H1 (cell line): ENCODE measurements around the gene KLF12. TPM values are rescaled to one million over a fixed set of nuclear protein-coding genes. Genes with fewer than 3 reads are reported as not detected.

Experiments used
- CTCF ChIA-PET: fragments of 300-600 bp; sonication (Branson Sonifier 250); formaldehyde crosslinking; loops from one replicate; lab custom pipeline; 2021; ENCODE audit not compliant: partially characterized antibody; lab: Charles Lee
- POLR2A ChIA-PET: fragments of 300-600 bp; sonication (Branson Sonifier 250); formaldehyde crosslinking; loops from one replicate; lab custom pipeline; 2021; ENCODE audit warnings: inconsistent platforms; ENCODE audit not compliant: partially characterized antibody; lab: Charles Lee
- DNase-seq, 2 experiments: peaks; one replicate each; pipeline versions ENCODE4 v3.0.0 to v3.0.0-alpha.2; 2010 to 2022; ENCODE audit warnings: low spot score in 2 of 2, low read depth in 1 of 2, mixed read lengths in 1 of 2
- FAIRE-seq: peaks from 2 replicates; lab custom pipeline; 2011; peaks lifted over from hg19 to GRCh38; lab: Jason Lieb, UNC
- H2AFZ ChIP-seq: 2 replicates; pipeline ENCODE4 v1.8.1; 2012; ENCODE audit warnings: low read length, inconsistent platforms
- H2AK5ac ChIP-seq: 2 replicates; pipeline ENCODE4 v1.6.1; 2013; ENCODE audit warnings: low read depth, low read length
- H2BK120ac ChIP-seq: replicated peaks from 2 replicates; pipeline ENCODE3; 2013; ENCODE audit warnings: low read depth, low read length, inconsistent platforms
- H2BK12ac ChIP-seq: 2 replicates; pipeline ENCODE4 v1.6.1; 2013; ENCODE audit warnings: low read depth, low read length
- H2BK15ac ChIP-seq: 2 replicates; pipeline ENCODE4 v1.6.1; 2013; ENCODE audit warnings: low read length
- H2BK20ac ChIP-seq: 2 replicates; pipeline ENCODE4 v1.6.1; 2013; ENCODE audit warnings: low read length
- H2BK5ac ChIP-seq: 2 replicates; pipeline ENCODE4 v1.6.1; 2013; ENCODE audit warnings: low read depth, low read length
- H3K14ac ChIP-seq: 2 replicates; pipeline ENCODE4 v1.6.1; 2013; ENCODE audit warnings: inconsistent platforms; ENCODE audit not compliant: insufficient read length
- H3K18ac ChIP-seq: 2 replicates; pipeline ENCODE4 v1.6.1; 2013; ENCODE audit warnings: low read length; ENCODE audit errors: extremely low read depth
- H3K23ac ChIP-seq: 2 replicates; pipeline ENCODE4 v1.6.1; 2013; ENCODE audit warnings: inconsistent platforms; ENCODE audit not compliant: insufficient read length
- H3K23me2 ChIP-seq: 2 replicates; pipeline ENCODE4 v1.6.1; 2013; ENCODE audit warnings: low read depth, low read length
- H3K27ac ChIP-seq: 2 replicates; pipeline ENCODE4 v1.6.1; 2011; ENCODE audit warnings: low read depth, low read length, inconsistent platforms
- H3K27me3 ChIP-seq, 4 experiments: replicated peaks in 1 of 4; 1 replicate in 1 of 4; 2 replicates in 3 of 4; pipeline versions ENCODE4 v1.6.1 to v1.8.1; 2011 to 2013; ENCODE audit warnings: low read length in 3 of 4, mild to moderate bottlenecking in 3 of 4, inconsistent platforms in 2 of 4, mixed read lengths in 2 of 4, moderate library complexity in 1 of 4; ENCODE audit not compliant: control insufficient read depth in 3 of 4, insufficient read depth in 3 of 4; ENCODE audit errors: extremely low read depth in 1 of 4
- H3K36me3 ChIP-seq, 4 experiments: 2 replicates each; pipeline versions ENCODE4 v1.6.1 to v1.8.1; 2011 to 2013; ENCODE audit warnings: mild to moderate bottlenecking in 4 of 4, low read length in 3 of 4, moderate library complexity in 2 of 4, control low read depth in 1 of 4, inconsistent platforms in 1 of 4; ENCODE audit not compliant: insufficient read depth in 4 of 4, control insufficient read depth in 2 of 4
- H3K4ac ChIP-seq: replicated peaks from 2 replicates; pipeline ENCODE3; 2013; ENCODE audit warnings: low read length, low read depth, mixed read lengths, inconsistent platforms; ENCODE audit not compliant: insufficient read length
- H3K4me1 ChIP-seq, 4 experiments: replicated peaks in 1 of 4; 1 replicate in 1 of 4; 2 replicates in 3 of 4; pipeline versions ENCODE4 v1.6.1 to v1.8.1; 2011 to 2013; ENCODE audit warnings: low read length in 3 of 4, inconsistent platforms in 2 of 4, mixed read lengths in 1 of 4; ENCODE audit not compliant: insufficient read depth in 4 of 4, control insufficient read depth in 3 of 4
- H3K4me2 ChIP-seq, 2 experiments: 2 replicates each; pipeline versions ENCODE4 v1.6.1 to v1.8.1; 2011 to 2013; ENCODE audit warnings: low read depth in 2 of 2, low read length in 2 of 2, control low read depth in 1 of 2, inconsistent platforms in 1 of 2, mild to moderate bottlenecking in 1 of 2; ENCODE audit not compliant: insufficient read depth in 1 of 2
- H3K4me3 ChIP-seq, 4 experiments: fragments of 200-600, 300-600 bp in 1 of 4; sonication (generic), shearing (Covaris generic), sonication (Bioruptor Twin) in 1 of 4; 2 replicates each; pipeline versions ENCODE4 v1.5.1 to v1.8.1; 2011 to 2016; ENCODE audit warnings: low read length in 4 of 4, low read depth in 3 of 4, control low read depth in 2 of 4, inconsistent platforms in 2 of 4, mild to moderate bottlenecking in 2 of 4, mixed read lengths in 1 of 4, moderate library complexity in 1 of 4; ENCODE audit not compliant: insufficient read depth in 2 of 4; ENCODE audit errors: extremely low read depth in 1 of 4
- H3K56ac ChIP-seq: replicated peaks from 2 replicates; pipeline ENCODE3; 2013; ENCODE audit warnings: low read depth, mild to moderate bottlenecking, mixed read lengths, low read length, inconsistent platforms; ENCODE audit not compliant: insufficient read length
- H3K79me1 ChIP-seq: 2 replicates; pipeline ENCODE4 v1.6.1; 2013; ENCODE audit warnings: low read depth, low read length, control low read depth
- H3K79me2 ChIP-seq, 2 experiments: 2 replicates each; pipeline versions ENCODE4 v1.6.1 to v1.8.1; 2012 to 2013; ENCODE audit warnings: low read length in 2 of 2, mild to moderate bottlenecking in 2 of 2, inconsistent platforms in 1 of 2; ENCODE audit not compliant: insufficient read depth in 2 of 2, control insufficient read depth in 1 of 2
- H3K9ac ChIP-seq, 4 experiments: replicated peaks in 1 of 4; 1 replicate in 1 of 4; 2 replicates in 3 of 4; pipeline versions ENCODE4 v1.6.1 to v1.8.1; 2011 to 2013; ENCODE audit warnings: low read depth in 3 of 4, low read length in 3 of 4, control low read depth in 2 of 4, mild to moderate bottlenecking in 2 of 4, moderate library complexity in 2 of 4, inconsistent platforms in 1 of 4; ENCODE audit errors: extremely low read depth in 1 of 4
- H3K9me3 ChIP-seq, 2 experiments: 2 replicates each; pipeline versions ENCODE4 v1.6.1 to v1.8.1; 2012 to 2013; ENCODE audit warnings: mild to moderate bottlenecking in 2 of 2, moderate library complexity in 2 of 2, control low read depth in 1 of 2, inconsistent platforms in 1 of 2, low read depth in 1 of 2, low read length in 1 of 2, mixed read lengths in 1 of 2; ENCODE audit not compliant: insufficient read depth in 2 of 2
- H4K20me1 ChIP-seq, 2 experiments: replicated peaks in 1 of 2; 2 replicates each; pipeline versions ENCODE3 to v1.8.1; 2011 to 2013; ENCODE audit warnings: inconsistent platforms in 2 of 2, low read length in 2 of 2, mild to moderate bottlenecking in 1 of 2; ENCODE audit not compliant: insufficient read depth in 2 of 2, control insufficient read depth in 1 of 2
- H4K5ac ChIP-seq: 2 replicates; pipeline ENCODE4 v1.6.1; 2013; ENCODE audit warnings: low read length, low read depth, mixed read lengths, inconsistent platforms; ENCODE audit not compliant: insufficient read length
- H4K8ac ChIP-seq: 2 replicates; pipeline ENCODE4 v1.8.0; 2013; ENCODE audit warnings: mild to moderate bottlenecking, moderate library complexity, low read length, inconsistent platforms; ENCODE audit not compliant: insufficient read depth; ENCODE audit errors: extremely low read depth
- H4K91ac ChIP-seq: replicated peaks from 2 replicates; pipeline ENCODE3; 2013; ENCODE audit warnings: low read length, mixed read lengths, inconsistent platforms; ENCODE audit not compliant: insufficient read length
- EZH2 ChIP-seq: fragments of 200-600 bp; sonication (generic); IDR thresholded peaks from 2 replicates; pipeline ENCODE4 v1.7.1; 2012; ENCODE audit warnings: low read depth, mild to moderate bottlenecking, moderate library complexity, low read length, inconsistent platforms; ENCODE audit not compliant: severe bottlenecking
- HDAC2 ChIP-seq, 2 experiments: fragments of 300-600 bp in 1 of 2; sonication (generic) in 1 of 2; IDR thresholded peaks; 2 replicates each; pipeline ENCODE4 v1.6.1; 2011 to 2012; ENCODE audit warnings: low read depth in 2 of 2, low read length in 2 of 2, mild to moderate bottlenecking in 2 of 2, moderate library complexity in 2 of 2, borderline replicate concordance in 1 of 2, inconsistent platforms in 1 of 2
- SUZ12 ChIP-seq: fragments of 200-600 bp; sonication (generic); IDR thresholded peaks from 2 replicates; pipeline ENCODE4 v1.6.1; 2012; ENCODE audit warnings: mild to moderate bottlenecking, inconsistent platforms, low read length, moderate library complexity, mixed read lengths
- WGBS, 2 experiments: shearing (Covaris generic) in 1 of 2; methylation state at CpG; one replicate each; pipeline versions ENCODE4 v1.1.6 to v1.1.7; 2013 to 2015; ENCODE audit warnings: low lambda C conversion rate in 2 of 2, mixed read lengths in 2 of 2, inconsistent platforms in 1 of 2, low coverage in 1 of 2, missing lambda C conversion rate in 1 of 2; ENCODE audit not compliant: insufficient replicate concordance in 2 of 2, insufficient coverage in 1 of 2, insufficient read length in 1 of 2; ENCODE audit errors: extremely low coverage in 1 of 2, missing lambda C conversion rate in 1 of 2; 5-methylcytosine and 5-hydroxymethylcytosine counted together
- polyA plus RNA-seq, 7 experiments: library from polyadenylated mRNA; depleted of rRNA in 3 of 7; stranded (reverse) in 5 of 7; unstranded in 2 of 7; fragments of >200 nt in 5 of 7; fragments of 200-250 nt in 2 of 7; gene quantifications; 1 replicate in 5 of 7; 2 replicates in 1 of 7; 4 replicates in 1 of 7; pipeline versions ENCODE4 v1.2.1 to v1.2.3, GENCODE V29; 2011 to 2013; ENCODE audit warnings: missing spikeins in 2 of 7, mixed read lengths in 2 of 7
- total RNA-seq: library from RNA; stranded (reverse); fragmentation: NEBNext Ultra II Directional; extraction: Animal tissue kit (Norgen Biotek cat#: 25700); gene quantifications from 2 replicates; pipeline ENCODE4 v1.2.1, GENCODE V29; 2021

KLF12 gene
- total and polyA plus RNA-seq, 2 of the 8 experiments (the other 6 are each of a cell fraction or from before 2014, with no cell fraction given): 6.6 to 12.1 TPM

- Histone ChIP-seq H3K4me3 (no peak overlapping the region), H2BK12ac (no peak overlapping the region), H3K27ac (no peak overlapping the region), H3K14ac (no peak overlapping the region), H3K4me2 (no peak overlapping the region), H3K9me3 (peaks cover 0 to 7% of the 10 kb centered on the region in 2 experiments; a peak in 1 of 4 replicates), H2BK5ac (no peak overlapping the region), H2AFZ (no peak overlapping the region), H3K36me3 (no peaks in the 10 kb centered on the region), H3K23me2 (no peaks in the 10 kb centered on the region), H2AK5ac (no peak overlapping the region), H3K79me1 (no peaks in the 10 kb centered on the region), H4K20me1 (peaks cover 0 to 2% of the 10 kb centered on the region in 2 experiments), H3K18ac (no peak overlapping the region), H4K91ac (no peak overlapping the region), H3K56ac (no peak overlapping the region), H3K27me3 (no peaks in the 10 kb centered on the region), H4K8ac (no peak overlapping the region), H2BK15ac (no peak overlapping the region), H3K4me1 (no peaks in the 10 kb centered on the region), H3K23ac (no peak overlapping the region), H2BK20ac (no peak overlapping the region), H3K4ac (no peak overlapping the region), H3K9ac (no peak overlapping the region), H2BK120ac (no peak overlapping the region), H4K5ac (no peak overlapping the region), H3K79me2 (peaks cover 0 to 21% of the 10 kb centered on the region in 2 experiments; a peak in 2 of 4 replicates)
- no peak for DNase-seq
- ChIA-PET POLR2A (no interaction called here), CTCF (no interaction called here)
- no peak for FAIRE-seq
- 94% methylated on average over 3 of the region's 3 CpGs; no CpG with 5 or more reads in 1 of the 2 experiments for whole genome bisulfite sequencing, 2 experiments
- TF ChIP-seq SUZ12 (no peak), EZH2 (no peak), HDAC2 (IDR thresholded peaks at IDR 0.05; ENCODE audit: borderline replicate concordance in 1 of 2, low read depth in 2 of 2, low read length in 2 of 2) (no peak)
Observed at GRCh38 chr13:74103970-74104555, 30.1 kb downstream of the KLF12 start.
